A673 (cell line): Measurements from ENCODE around the gene DNAH8. TPM values are rescaled to one million over a fixed set of nuclear protein-coding genes. Genes with fewer than 3 reads are reported as not detected.
A peak's percentile ranks its signal among the peaks of the same experiment; 100 is the strongest.

Experiments used
- BruUV-seq: library from RNA; stranded (reverse); fragments of 400-500 nt; replicated peaks from 2 replicates; lab custom pipeline; 2021; lab: Mats Ljungman, UMichigan
- CTCF ChIA-PET: fragments of 300-600 bp; sonication (Branson Sonifier 250); formaldehyde crosslinking; loops from one replicate; lab custom pipeline; 2022; ENCODE audit warnings: antibody characterized with exemption; lab: Charles Lee
- POLR2A ChIA-PET: fragments of 300-600 bp; sonication (Branson Sonifier 250); formaldehyde crosslinking; loops from one replicate; lab custom pipeline; 2022; ENCODE audit warnings: antibody characterized with exemption; ENCODE audit not compliant: low non-redundant PET; lab: Charles Lee
- DNase-seq: peaks from one replicate; pipeline ENCODE4 v3.0.0-alpha.2; 2015; ENCODE audit warnings: low spot score
- H3K27ac ChIP-seq: fragments of 200-600 bp; sonication (generic); 2 replicates; pipeline ENCODE4 v1.5.1; 2016; ENCODE audit warnings: mixed run types, low read depth, mild to moderate bottlenecking, mixed read lengths, antibody characterized with exemption, low read length; ENCODE audit not compliant: poor library complexity, severe bottlenecking
- H3K27me3 ChIP-seq: fragments of 200-600 bp; sonication (generic); replicated peaks from 2 replicates; pipeline ENCODE4 v1.6.1; 2017; ENCODE audit warnings: mixed run types, low read depth, mild to moderate bottlenecking, mixed read lengths, antibody characterized with exemption, low read length; ENCODE audit not compliant: insufficient read depth, poor library complexity
- H3K36me3 ChIP-seq: fragments of 200-600 bp; sonication (generic); 2 replicates; pipeline ENCODE4 v1.6.1; 2016; ENCODE audit warnings: mixed run types, mild to moderate bottlenecking, mixed read lengths, antibody characterized with exemption, low read length; ENCODE audit not compliant: insufficient read depth, poor library complexity, severe bottlenecking
- H3K4me1 ChIP-seq: fragments of 200-600 bp; sonication (generic); 2 replicates; pipeline ENCODE4 v1.6.1; 2017; ENCODE audit warnings: mixed run types, mild to moderate bottlenecking, mixed read lengths, antibody characterized with exemption, low read length; ENCODE audit not compliant: insufficient read depth, poor library complexity, severe bottlenecking
- H3K4me3 ChIP-seq: fragments of 200-600 bp; sonication (generic); 2 replicates; pipeline ENCODE4 v1.5.1; 2016; ENCODE audit warnings: low read depth, mixed run types, mild to moderate bottlenecking, mixed read lengths, low read length; ENCODE audit not compliant: poor library complexity, severe bottlenecking
- H3K9me3 ChIP-seq: fragments of 200-600 bp; sonication (generic); 2 replicates; pipeline ENCODE4 v1.6.1; 2016; ENCODE audit warnings: mixed run types, low read depth, mild to moderate bottlenecking, mixed read lengths, antibody characterized with exemption, low read length; ENCODE audit not compliant: poor library complexity, severe bottlenecking
- CTCF ChIP-seq: fragments of 300-800, 200-600 bp; sonication (generic); conservative IDR thresholded peaks from 2 replicates; pipeline ENCODE4 v1.5.1; 2017; ENCODE audit warnings: low read depth, mild to moderate bottlenecking, antibody characterized with exemption, low read length, moderate library complexity, mixed read lengths
- EZH2 ChIP-seq: fragments of 200-600 bp; sonication (generic); IDR thresholded peaks from 2 replicates; pipeline ENCODE4 v1.6.1; 2017; ENCODE audit warnings: borderline replicate concordance, low read depth, mild to moderate bottlenecking, mixed read lengths, antibody characterized with exemption, low read length; ENCODE audit not compliant: poor library complexity, severe bottlenecking
- intact Hi-C: fragments of 100-400 bp; cut with micrococcal nuclease; formaldehyde crosslinking; loops from one replicate; pipeline ENCODE4 v1.10.0; 2022; ENCODE audit not compliant: unreplicated experiment
- total RNA-seq: library from RNA; stranded (reverse); gene quantifications from 2 replicates; pipeline ENCODE4 v1.2.3, GENCODE V29; 2021

The DNAH8 gene
- total RNA-seq, 1 experiment from 2014 or later, result not detected

GRCh38 chr6:39048481-39049399 is 333.6 kb downstream of the DNAH8 start, which contains the start of gene GLP1R:
TSS of gene GLP1R (plus strand) at chr6:39048781. CDS start at chr6:39048841, 60 bp downstream.
- DNase-seq, result no peak
- H3K36me3 ChIP-seq, result no peaks in the 10 kb centered on the region
- H3K4me3 ChIP-seq, result peak within 1 kb of the TSS; percentile 19
- intact Hi-C loops, result no loop called here
- H3K9me3 ChIP-seq, result no peaks in the 10 kb centered on the region
- peaks cover 51% of the 10 kb centered on the region for H3K27me3 ChIP-seq
- H3K27ac ChIP-seq, result no peak within 1 kb of the TSS
- TF ChIP-seq CTCF (no peak), EZH2 (peak; percentile 84)
- POLR2A ChIA-PET, result no interaction called here
- CTCF ChIA-PET, result no interaction called here
- no peaks in the 10 kb centered on the region for H3K4me1 ChIP-seq
- BruUV-seq, result no TSS peak

GRCh38 chr6:39049575-39050283 is 334.6 kb downstream of the DNAH8 start:
- no peak for TF ChIP-seq CTCF
- no peaks in the 10 kb centered on the region for H3K36me3 ChIP-seq
- no TSS peak for BruUV-seq
- peaks cover 51% of the 10 kb centered on the region for H3K27me3 ChIP-seq
- no peak overlapping the region for H3K4me3 ChIP-seq
- ChIA-PET POLR2A (no interaction called here), CTCF (no interaction called here)
- no peak overlapping the region for H3K27ac ChIP-seq
- no peaks in the 10 kb centered on the region for H3K9me3 ChIP-seq
- no peaks in the 10 kb centered on the region for H3K4me1 ChIP-seq
- intact Hi-C loops, result no loop called here
- DNase-seq, result no peak

- Histone ChIP-seq H3K4me3 (no peak overlapping the region), H3K9me3 (no peaks in the 10 kb centered on the region), H3K27ac (no peak overlapping the region), H3K27me3 (peaks cover 51% of the 10 kb centered on the region), H3K36me3 (no peaks in the 10 kb centered on the region), H3K4me1 (no peaks in the 10 kb centered on the region)
- BruUV-seq, result no TSS peak
- POLR2A ChIA-PET, result no interaction called here
- intact Hi-C loops, result no loop called here
- TF ChIP-seq CTCF (no peak), EZH2 (no peak)
- DNase-seq, result no peak
- CTCF ChIA-PET, result no interaction called here
Observed at GRCh38 chr6:39050453-39051112, 335.5 kb downstream of the DNAH8 start.
